Hippocampal formation (tissue), 2 donors: ENCODE measurements around the gene SRD5A1.
A peak's percentile ranks its signal among the peaks of the same experiment; 100 is the strongest.

Experiments
- DNase-seq, 2 donors: peaks; one replicate each; lab custom pipeline; 2025; lab: John Stamatoyannopoulos, UW

SRD5A1 gene, protein sequence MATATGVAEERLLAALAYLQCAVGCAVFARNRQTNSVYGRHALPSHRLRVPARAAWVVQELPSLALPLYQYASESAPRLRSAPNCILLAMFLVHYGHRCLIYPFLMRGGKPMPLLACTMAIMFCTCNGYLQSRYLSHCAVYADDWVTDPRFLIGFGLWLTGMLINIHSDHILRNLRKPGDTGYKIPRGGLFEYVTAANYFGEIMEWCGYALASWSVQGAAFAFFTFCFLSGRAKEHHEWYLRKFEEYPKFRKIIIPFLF

GRCh38 chr5:6632888-6633468 is at the start of gene SRD5A1, which contains the start of gene NSUN2:
SRD5A1 (plus strand) TSS chr5:6633440; CDS start chr5:6633577, 137 bp downstream.
NSUN2 (minus strand) TSS chr5:6633044; CDS start chr5:6632979, 65 bp downstream.
- DNase-seq: peak; percentile 90 to 96

DNA sequence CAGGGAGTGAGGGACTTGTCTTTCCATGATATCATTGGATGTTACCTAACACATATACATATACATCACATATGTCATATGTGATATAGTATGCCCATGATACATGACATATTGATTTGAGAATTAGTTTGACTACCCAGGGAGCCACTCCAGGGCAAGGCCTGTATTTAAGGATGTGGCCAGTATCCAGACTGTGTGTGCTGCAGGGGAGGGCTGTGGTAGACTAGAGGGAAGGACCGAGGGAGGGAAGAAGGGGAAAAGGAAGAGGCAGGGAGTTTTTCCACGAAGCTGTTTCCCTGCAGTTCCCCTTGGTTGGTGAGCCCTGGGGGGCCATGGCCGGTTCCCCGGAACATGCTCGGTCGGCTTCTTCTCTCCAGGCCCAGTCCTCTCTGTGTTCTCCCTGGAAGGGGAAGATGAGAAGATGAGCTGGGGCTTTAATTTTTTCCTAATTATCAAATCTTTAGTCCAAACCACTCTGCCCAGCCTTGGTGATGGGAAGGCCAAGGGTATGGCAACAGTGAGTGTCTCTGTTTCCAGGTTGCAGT is 49.1 kb upstream of the SRD5A1 start:
- DNase-seq: no peak

DNA sequence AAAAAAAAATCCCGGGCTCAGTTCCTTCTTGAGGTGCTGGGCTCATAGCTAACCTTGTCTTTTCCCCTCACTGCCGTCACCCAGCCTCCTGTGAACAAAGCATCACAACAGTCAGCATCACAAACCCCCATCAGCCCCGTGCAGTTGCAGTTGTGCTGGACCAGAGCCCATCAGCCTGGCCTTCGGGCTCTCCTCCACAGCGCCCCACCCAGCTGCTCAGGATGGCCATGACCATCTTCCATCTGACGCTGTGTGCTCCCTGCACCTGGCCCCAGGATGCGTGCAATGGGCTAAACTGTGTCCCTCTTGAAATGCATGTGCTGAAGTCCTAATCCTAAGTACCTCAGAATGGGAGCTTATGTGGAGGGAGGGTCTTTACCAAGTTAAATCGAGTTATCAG is 48.5 kb upstream of the SRD5A1 start:
- no peak for DNase-seq

GRCh38 chr5:6585168-6585567 is 48.1 kb upstream of the SRD5A1 start:
- no peak for DNase-seq

GRCh38 chr5:6585939-6586646 is 47.1 kb upstream of the SRD5A1 start:
- DNase-seq: no peak

DNA sequence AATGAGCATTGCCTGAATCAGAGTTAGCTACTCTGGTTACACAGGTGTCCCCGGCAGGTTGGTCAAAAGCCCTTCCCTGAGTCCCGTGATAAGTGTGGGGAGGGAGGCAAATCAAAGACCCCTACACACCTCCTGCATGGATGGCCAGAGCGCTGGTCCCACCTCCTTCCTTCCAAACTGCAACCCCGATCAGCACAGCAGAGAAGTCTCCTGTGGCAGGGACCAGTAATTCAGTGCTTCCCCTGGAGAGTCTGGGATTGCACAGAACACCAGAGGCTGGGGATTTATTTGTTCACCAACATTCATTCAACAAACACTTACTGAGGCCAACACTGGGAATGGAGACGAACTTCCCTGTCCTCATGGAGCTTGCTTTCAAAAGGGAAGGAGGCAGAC is 46.6 kb upstream of the SRD5A1 start:
- no peak for DNase-seq

DNA sequence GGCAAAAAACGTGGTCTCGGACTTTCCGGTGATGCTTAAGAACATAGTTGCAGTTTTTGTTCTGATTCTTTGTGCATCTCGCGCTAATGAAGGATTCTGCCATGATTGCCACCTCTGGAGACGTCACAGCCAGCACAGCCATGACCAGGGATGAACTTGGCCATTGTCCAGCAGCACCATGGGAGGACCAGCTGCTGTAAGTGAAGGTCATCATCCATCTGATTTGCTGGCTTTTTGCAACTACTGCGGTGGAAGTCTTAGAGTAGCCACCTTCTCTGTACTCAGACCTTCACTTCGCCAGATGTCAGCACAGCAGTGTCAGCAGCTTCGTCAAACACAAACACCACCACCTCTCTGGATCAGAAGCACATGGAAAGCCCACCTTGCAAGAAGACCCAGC is 46.1 kb upstream of the SRD5A1 start:
- no peak for DNase-seq

DNA sequence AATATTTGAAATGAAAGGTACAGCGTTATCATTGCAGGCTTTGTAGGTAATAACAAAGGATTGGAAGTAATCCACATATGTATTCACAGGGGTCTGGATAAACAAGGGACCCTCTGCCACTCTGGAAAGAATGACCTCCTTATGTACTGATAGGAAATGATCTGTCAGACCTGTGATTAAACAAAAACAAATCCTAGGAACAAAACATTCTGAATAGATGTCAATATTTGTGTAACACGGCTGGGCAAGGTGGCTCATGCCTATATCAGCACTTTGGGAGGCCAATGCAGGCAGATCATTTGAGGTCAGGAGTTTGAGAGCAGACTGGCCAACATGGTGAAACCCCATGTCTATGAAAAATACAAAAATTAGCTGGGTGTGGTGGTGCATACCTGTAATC is 42.7 kb upstream of the SRD5A1 start:
- no peak for DNase-seq

- no peak for DNase-seq
Measured at GRCh38 chr5:6591671-6592288, 41.5 kb upstream of the SRD5A1 start.

DNA sequence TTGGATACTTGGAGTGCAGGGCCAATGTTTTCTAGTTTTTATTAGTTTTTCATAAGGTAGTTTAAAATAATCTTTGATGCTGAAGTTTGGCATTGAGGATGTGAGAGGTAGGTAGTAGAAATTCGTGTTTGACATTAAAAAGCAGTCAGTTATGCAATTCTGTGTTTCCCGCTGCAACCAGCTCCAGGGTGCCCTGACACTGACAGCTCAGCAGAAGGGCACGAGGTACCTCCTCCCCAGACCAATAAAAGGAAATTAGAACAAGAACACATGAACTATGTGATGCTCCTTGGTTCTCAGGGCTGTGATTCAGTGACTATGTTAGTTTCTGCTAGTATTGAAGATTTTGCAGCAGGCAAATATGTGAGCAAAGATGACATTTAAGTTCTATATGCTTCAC is 40.6 kb upstream of the SRD5A1 start:
- no peak for DNase-seq

DNA sequence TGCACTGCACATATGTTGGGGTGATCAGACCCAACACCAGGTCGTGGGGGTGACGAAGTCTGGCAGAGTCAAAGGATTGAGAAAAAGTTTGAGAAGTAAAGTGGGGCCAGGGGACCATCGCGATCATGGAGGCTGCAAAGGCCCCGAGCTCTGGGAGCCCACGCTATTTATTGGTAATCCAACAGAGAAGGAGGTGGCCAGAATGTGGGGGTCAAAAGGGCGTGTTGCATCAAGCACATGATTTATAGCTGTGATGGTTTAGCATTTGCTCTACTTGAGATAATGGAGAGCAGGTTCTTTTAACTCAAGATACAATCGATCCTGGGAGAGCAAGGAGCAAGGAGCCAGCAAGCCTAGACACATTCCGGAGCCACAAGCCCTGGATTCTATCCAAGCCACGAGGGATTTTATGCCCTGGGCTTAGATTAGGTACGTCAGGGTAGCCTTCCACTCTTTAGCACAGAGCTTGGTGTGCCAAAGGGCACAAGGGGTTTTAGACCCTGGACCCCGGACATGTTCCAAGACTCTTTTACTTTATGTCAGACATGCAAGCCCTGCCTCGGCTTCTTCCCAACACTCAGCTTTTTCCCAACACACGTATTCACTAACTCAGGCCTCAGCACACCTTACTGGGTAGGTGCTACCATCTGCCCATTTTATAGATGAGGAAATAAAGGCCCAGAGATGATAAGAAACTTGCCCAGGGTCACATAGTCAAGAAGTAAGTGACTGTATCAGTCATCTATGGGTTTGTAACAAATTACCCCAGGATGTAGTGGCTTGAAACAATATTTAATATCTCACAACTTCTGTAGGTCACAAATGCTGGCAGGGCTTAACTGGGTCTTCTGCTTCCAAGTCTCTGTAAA is 39.9 kb upstream of the SRD5A1 start:
- DNase-seq: no peak

DNA sequence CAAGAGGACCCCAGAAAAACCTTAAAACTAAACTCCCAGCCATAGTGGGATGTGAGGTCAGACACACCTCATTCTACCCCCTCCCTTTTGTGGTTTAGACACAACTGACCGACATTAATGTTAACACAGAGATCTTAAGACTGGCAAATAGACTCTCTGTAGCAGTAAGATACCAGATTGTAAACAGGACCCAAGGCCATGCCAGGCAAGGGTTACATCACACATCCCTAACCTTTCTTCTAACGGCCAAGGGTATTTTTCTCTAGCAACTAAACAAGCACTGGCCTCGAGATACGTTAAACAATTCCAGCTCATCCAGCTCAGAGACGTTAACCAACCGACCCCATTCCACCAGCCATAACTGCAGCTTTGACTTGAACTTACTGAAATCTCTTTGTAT is 39.2 kb upstream of the SRD5A1 start:
- no peak for DNase-seq

- no peak for DNase-seq
Measured at GRCh38 chr5:6595405-6595804, 37.8 kb upstream of the SRD5A1 start.

DNA sequence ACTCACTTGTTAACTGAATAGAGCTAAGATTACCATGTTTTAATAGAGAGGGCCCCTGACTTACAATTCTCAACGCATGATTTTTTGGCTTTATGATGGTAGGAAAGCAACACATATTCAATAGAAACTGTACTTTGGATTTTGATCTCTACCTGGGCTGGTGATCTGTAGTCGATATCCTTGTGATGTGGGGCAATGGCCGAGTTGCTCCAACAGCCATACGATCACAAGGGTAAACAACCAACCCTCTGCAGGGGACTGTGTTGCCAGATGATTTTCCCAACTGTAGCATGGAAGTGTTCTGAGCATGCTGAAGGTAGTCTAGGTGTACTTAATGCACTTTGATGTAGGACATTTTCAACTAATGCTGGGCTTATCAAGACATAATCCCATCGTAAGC is 36.9 kb upstream of the SRD5A1 start:
- DNase-seq: no peak

GRCh38 chr5:6597557-6597956 is 35.7 kb upstream of the SRD5A1 start:
- DNase-seq: no peak

GRCh38 chr5:6598351-6598900 is 34.8 kb upstream of the SRD5A1 start:
- no peak for DNase-seq

- DNase-seq: no peak
Measured at GRCh38 chr5:6599739-6600138, 33.5 kb upstream of the SRD5A1 start.

DNA sequence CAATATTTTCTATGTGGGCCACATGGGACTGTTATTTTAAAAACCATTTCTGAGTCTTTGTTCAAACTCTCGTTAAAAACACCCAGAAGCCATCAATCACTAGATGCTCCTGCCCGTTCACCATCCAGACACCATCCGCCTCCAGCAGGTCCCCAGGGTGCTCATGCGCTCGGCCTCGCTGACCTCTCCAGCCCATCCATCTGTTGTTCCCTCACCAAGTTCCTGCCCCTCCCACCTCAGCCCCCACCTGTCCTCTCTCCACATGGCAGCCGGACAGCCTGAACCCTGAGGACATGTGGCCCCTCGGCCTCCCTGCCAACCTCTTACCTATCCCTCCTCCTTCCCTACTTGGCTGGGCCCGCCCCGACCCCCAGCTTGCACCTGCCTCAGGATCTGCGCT is 32.0 kb upstream of the SRD5A1 start:
- DNase-seq: no peak

DNA sequence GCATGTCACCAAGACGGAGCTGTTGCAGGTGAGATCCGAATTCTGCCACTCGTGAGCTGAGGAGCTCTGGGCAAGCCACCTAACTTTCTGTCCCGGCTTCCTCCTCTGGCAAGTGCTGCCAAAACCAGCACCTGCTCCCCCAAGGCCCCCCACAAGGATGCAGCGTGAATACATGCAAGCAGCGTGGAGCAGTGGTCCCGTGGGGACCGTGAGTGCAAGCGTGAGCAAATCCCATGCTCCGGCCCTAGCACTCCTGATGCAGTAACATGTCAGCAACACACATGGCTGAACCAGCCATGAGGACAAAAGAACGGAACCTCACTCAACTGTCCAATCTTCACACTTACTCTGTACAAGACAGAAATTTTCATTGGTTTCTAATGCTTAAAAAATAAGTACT is 31.4 kb upstream of the SRD5A1 start:
- no peak for DNase-seq

GRCh38 chr5:6602441-6602840 is 30.8 kb upstream of the SRD5A1 start:
- no peak for DNase-seq

DNA sequence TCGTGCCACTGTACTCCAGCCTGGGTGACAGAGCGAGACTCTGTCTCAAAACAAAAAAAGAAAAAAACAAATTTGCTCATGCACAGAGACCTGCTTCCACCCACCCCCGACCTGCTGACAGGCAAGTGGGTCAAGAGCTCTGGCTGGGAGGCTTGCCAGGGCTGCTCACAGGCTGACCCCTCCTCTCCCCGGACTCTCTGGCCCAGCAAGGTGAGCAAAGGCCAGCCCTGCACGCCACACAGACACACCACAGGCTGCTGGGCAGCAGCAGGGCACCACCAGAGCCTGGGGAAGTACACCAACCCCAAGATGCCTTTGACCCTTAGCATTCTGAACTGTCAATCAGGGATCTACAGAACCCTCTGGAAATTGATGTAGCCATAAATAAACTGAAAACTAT is 29.6 kb upstream of the SRD5A1 start:
- DNase-seq: no peak
